Kidney glomerular epithelial cell (primary cell): ENCODE measurements around the gene ACBD4.
A peak's percentile ranks its signal among the peaks of the same experiment; 100 is the strongest.

Experiments used
- DNase-seq: peaks from one replicate; lab custom pipeline; 2025; lab: John Stamatoyannopoulos, UW

Gene ACBD4, protein sequence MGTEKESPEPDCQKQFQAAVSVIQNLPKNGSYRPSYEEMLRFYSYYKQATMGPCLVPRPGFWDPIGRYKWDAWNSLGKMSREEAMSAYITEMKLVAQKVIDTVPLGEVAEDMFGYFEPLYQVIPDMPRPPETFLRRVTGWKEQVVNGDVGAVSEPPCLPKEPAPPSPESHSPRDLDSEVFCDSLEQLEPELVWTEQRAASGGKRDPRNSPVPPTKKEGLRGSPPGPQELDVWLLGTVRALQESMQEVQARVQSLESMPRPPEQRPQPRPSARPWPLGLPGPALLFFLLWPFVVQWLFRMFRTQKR

GRCh38 chr17:45135192-45135977, at the start of gene ACBD4:
ACBD4 (plus strand) TSS chr17:45135687; CDS start chr17:45136145, 458 bp downstream.
- peak; percentile 96 for DNase-seq

- no peak for DNase-seq
These were observed 49.1 kb upstream of the ACBD4 start for GRCh38 chr17:45086391-45086790.

- DNase-seq = no peak
These were observed 48.5 kb upstream of the ACBD4 start for GRCh38 chr17:45086865-45087503.

DNA sequence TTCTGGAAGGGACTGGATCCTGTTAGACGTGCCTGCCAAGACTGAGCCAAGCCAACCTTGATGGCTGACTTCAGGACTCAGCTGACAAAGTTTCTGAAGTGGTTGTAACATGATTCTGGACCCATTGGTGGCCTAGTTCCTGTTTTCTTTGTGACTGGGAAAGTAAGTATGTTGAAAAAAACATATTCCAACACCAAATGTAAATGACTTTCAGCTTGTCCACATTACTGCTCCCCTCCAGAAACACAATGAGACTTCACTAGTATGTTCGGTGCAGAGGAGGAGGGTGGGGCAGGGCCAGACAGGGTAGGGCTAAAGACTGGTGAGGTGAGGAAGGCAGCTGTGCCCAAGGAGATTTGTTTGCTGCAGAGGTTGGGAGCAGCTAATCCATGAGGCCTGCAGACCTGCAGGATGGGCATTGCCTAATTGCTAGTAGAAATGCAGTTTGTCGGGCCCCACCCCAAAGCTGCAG, 47.9 kb upstream of the ACBD4 start:
- DNase-seq = no peak

DNA sequence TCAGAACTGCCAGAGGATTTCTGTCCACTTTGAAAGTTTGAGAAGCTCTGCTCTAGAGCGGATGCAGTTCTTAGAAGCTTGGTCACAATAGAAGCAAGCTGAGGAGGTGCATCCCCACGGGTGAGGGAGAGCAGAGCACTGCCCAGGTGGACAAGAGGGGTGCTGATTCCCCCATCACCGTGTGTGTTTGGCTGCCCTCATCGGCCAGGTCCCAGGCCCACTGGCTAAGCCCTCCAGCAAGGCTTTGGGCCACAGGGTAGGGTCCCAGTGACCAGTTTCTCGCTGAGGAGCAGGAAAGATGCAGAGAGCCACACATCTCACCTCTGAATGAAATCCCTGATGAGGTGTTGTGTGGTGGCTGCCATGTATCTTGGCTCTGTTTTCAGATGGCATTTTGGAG, 47.5 kb upstream of the ACBD4 start:
- no peak for DNase-seq

DNA sequence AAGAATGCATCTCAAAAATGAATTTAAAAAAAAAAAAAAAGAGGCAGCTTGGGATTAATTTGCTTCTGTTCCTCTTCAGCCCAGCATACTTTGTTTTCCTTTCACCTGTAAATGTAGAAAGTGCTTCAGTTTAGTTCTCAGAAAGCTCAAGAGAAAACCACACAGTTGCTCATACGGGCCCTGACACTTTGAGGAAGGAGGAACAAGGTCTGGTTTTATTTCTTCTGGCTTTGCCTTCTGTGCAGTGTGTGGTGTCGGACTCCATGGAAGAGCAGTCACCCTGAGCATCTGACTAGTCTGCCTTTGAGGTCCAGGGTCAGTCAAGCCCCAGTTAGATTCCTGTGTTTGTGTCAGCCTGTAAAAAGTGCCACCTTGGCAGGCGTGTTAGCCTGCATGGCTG, 46.7 kb upstream of the ACBD4 start:
- DNase-seq = no peak

GRCh38 chr17:45090711-45091110, 44.8 kb upstream of the ACBD4 start:
- no peak for DNase-seq

DNA sequence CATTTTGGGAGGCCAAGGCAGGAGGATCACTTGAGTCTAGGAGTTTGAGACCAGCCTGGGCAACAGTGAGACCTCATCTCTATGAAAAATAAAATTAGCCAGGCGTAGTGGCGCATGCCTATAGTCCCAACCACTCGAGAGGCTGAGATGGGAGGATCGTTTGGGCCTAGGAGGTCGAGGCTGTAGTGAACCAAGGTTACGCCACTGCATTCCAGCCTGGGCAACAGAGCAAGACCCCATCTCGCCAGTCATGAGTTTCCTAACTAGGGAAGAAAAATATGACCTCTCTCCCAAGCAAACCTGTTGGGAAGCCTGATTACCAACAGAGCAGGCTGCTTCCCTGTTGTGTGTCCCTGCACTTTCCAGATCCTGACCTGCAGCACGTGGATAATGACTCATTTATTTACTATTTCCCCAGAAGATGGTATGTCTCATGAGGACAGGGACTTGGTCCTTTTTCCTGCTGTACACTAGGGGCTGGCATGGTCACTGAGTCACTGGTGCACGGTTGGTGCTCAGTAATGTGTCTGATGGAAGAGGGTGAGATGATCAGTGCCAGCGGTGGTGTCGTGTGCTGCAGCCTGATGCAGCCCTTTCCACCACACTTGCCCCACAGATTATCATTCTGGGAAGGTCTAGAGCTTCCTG, 43.6 kb upstream of the ACBD4 start:
- no peak for DNase-seq

- peak; percentile 95 for DNase-seq
These were observed 42.5 kb upstream of the ACBD4 start for GRCh38 chr17:45092911-45093430.

DNA sequence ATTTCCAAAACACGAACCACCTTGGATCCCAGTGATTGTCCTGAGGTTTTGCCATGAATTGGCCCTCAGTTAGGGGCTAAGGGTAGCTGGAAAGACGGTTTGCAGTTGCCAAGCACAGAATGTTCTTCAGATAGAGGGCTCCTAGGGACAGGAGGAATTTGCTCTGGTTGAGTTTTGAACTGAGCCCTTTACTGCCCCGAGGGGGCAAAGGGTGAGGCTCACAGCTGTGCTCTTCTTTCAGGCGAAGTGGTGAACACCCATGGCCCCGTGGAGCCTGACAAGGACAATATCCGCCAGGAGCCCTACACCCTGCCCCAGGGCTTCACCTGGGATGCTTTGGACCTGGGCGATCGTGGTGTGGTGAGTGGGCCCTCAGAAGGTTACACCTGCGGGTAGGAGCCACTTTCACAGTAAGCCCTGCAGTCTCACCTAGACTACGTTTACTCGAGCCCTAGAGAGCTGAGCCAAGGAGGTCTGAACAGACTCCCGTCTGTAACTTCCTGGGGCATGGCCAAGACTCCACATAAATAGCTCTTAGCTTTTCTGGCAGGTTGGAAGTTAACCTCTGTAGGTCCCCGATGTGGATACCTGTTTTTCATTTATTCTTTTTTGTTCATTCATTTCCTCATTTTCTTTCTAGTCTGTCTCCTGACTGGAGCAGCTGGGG, 41.9 kb upstream of the ACBD4 start:
- no peak for DNase-seq

DNA sequence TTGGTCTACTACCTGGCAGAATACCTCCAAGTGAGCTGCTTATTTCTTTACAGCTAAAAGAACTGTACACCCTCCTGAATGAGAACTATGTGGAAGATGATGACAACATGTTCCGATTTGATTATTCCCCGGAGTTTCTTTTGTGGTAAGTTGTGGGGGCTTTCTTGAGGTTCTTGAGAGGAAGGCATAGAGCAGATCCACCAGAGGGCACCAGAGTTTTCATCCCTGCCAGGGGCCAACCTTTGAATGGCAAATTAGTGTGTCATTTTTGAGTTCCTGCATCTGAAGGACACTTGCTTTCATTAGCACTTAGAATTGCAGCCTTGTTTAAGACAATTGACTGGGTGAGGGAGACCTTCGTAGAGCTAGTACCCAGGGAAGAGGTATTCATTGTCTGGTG, 39.3 kb upstream of the ACBD4 start:
- DNase-seq = peak; percentile 27

GRCh38 chr17:45096926-45097325, 38.6 kb upstream of the ACBD4 start:
- no peak for DNase-seq

- DNase-seq = no peak
These were observed 37.2 kb upstream of the ACBD4 start for GRCh38 chr17:45098081-45098868.

DNA sequence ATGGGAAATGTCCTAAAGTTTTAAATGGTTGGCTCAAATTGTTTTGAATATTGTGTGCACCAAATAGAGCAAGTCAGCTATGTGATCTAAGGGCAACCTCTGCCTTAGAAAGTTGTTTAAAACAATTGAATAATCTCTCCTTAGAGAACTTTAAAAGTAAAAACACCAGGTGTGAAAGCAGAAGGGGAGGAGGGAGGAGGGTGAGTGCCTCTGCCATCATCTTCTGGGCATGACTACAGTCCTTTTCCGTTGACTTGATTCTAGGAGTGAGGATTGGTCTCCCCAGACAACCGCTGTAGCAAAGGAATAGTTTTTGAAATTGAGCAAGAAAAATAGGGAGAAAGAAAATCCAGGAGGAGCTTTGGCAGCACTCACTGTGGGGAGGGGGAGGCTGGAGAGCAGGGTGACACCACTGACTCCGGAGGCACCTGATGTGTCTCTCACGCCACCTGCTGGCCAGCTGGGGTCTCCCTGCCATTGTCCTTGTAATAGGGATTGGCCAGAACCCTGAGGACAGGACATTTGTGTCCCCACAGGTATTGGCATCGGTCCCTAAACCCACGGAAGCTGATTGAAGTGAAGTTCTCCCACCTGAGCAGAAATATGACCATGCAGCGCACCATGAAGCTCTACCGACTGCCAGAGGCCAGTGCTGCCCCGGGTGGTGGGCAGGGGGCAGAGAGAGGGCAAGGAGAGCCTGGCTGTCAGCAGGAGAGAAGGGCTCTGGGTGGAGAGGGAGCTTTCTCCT, 36.4 kb upstream of the ACBD4 start:
- DNase-seq = peak; percentile 64

GRCh38 chr17:45101546-45101882, 34.0 kb upstream of the ACBD4 start:
- no peak for DNase-seq

DNA sequence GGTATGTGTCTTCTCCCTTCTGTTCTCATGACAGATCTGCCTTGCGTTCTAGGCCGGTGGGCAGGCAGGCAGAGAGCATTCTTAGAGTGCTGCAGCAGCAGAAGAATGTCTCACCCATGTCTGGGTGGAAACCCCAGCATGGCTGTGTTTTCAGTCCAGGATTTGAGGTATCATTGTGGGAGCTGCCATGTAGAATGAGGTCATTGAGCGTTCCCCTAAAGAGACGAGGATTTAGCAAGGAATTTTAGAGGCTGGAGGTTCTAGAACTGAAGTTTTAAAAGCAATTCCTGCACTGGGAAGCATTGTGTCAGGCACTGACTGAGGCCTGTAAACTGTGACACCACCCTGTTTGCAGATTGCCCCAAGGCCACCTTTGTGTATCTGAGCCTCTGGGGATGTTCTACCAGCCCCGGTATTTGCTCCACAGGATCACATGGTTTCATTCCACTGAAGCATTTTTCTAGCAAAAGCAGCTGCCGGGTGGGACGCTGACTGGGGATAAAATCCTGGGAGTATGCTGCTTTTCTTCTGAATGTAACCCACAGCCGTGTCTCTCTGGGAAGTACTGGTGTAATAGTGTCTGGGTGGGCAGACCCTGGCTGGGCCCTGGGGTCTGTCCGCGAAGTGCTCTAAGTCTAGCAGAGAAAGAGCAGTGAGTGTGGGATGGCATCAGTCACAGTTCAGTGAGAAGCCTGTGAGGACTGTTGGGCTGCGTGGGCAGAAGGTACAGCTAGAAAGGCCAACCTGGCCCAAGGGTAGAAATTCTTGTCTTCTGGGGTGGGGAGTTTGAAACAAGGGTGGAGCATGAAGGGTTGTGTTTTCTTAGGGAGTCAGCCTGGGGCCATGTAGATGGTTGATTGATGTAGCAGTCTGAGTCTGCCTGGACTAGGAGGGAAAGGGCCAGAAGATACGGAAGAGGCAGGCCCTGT, 33.3 kb upstream of the ACBD4 start:
- peak; percentile 92 for DNase-seq

DNA sequence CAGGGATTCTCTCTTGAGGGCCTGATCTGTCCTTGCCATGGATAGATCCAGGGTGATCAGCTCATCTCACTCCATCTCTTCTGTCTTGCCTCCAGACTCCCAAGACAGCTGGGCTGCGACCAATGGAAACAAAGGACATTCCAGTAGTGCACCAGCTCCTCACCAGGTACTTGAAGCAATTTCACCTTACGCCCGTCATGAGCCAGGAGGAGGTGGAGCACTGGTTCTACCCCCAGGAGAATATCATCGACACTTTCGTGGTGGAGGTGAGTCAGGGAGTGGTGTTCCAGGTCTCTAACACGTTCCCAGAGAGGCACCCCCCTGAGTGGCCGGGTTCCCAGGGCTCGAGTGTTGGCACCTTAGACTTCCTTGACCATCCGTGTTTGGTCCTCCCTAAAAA, 32.6 kb upstream of the ACBD4 start:
- DNase-seq = no peak

- no peak for DNase-seq
These were observed 32.2 kb upstream of the ACBD4 start for GRCh38 chr17:45103269-45103795.

DNA sequence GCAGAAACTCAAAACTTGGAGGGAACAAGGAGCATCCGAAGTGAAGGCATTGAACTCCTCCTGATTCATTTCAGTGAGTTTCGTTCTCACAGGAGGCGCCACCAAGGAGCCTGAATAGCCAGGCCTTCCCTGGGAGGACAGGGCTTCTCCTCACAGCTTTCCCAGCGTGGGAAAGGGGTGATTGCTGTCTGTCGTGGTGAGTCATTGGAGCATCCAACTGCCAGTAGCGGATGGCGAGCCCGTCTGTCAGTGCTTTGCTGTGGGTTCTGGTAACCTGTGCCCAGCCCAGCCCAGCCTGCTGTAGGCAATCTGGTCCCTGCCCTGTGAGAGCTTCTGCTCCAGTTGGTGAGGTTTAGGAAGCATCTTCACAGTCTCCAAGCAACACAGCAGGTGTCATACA, 31.5 kb upstream of the ACBD4 start:
- DNase-seq = no peak
